ENCODE data around the gene LRMDA.

Gene LRMDA

GRCh38 chr10:76331742-76332141 is 900.3 kb downstream of the LRMDA start:
- Histone ChIP-seq H3K27ac (ENCODE audit: extremely low read depth, low read depth, low read length) (no peak overlapping the region), H3K4me1 (ENCODE audit: control insufficient read depth, insufficient read depth, low read length) (peaks cover 5% of the 10 kb centered on the region; the same call in 1 of the 2 replicates), H3K4me3 (ENCODE audit: low read depth, low read length) (no peak overlapping the region), H3K36me3 (ENCODE audit: control insufficient read depth in 2 of 2, insufficient read depth in 1 of 2, low read length in 2 of 2) (no peaks in the 10 kb centered on the region), H3K9me3 (ENCODE audit: control insufficient read depth, insufficient read depth, low read depth, low read length) (no peaks in the 10 kb centered on the region)
- ChIA-PET CTCF (no interaction called here), POLR2A (no interaction called here)
- TF ChIP-seq HOXA7 (CRISPR knock-in tag; IDR thresholded peaks at IDR 0.05; ENCODE audit: borderline replicate concordance) (no peak), ZNF544 (tag by site-specific recombination; IDR thresholded peaks at IDR 0.05) (no peak), ZBTB21 (tag by site-specific recombination; IDR thresholded peaks at IDR 0.05) (no peak), ZNF175 (tag by site-specific recombination; IDR thresholded peaks at IDR 0.05) (no peak), ZNF670 (tag by site-specific recombination; IDR thresholded peaks at IDR 0.05; ENCODE audit: low read depth) (no peak), ZNF311 (tag by site-specific recombination; IDR thresholded peaks at IDR 0.05; ENCODE audit: borderline replicate concordance) (no peak), ZNF548 (tag by site-specific recombination; IDR thresholded peaks at IDR 0.05) (no peak), ZNF473 (tag by site-specific recombination; IDR thresholded peaks at IDR 0.05) (no peak), ZBTB48 (tag by site-specific recombination; IDR thresholded peaks at IDR 0.05) (no peak), ZNF23 (tag by site-specific recombination; IDR thresholded peaks at IDR 0.05; ENCODE audit: borderline replicate concordance) (no peak), ZNF292 (tag by site-specific recombination; IDR thresholded peaks at IDR 0.05; ENCODE audit: borderline replicate concordance, low read depth) (no peak), ZNF677 (tag by site-specific recombination; IDR thresholded peaks at IDR 0.05) (no peak), SALL2 (tag by site-specific recombination; IDR thresholded peaks at IDR 0.05; ENCODE audit: borderline replicate concordance) (no peak), ZNF776 (tag by site-specific recombination; IDR thresholded peaks at IDR 0.05; ENCODE audit: borderline replicate concordance) (no peak), ZNF488 (tag by site-specific recombination; IDR thresholded peaks at IDR 0.05) (no peak), ZNF221 (tag by site-specific recombination; IDR thresholded peaks at IDR 0.05; ENCODE audit: borderline replicate concordance) (no peak), ZNF184 (tag by site-specific recombination; IDR thresholded peaks at IDR 0.05) (no peak)
- TF ChIP-seq, protein P1, sequence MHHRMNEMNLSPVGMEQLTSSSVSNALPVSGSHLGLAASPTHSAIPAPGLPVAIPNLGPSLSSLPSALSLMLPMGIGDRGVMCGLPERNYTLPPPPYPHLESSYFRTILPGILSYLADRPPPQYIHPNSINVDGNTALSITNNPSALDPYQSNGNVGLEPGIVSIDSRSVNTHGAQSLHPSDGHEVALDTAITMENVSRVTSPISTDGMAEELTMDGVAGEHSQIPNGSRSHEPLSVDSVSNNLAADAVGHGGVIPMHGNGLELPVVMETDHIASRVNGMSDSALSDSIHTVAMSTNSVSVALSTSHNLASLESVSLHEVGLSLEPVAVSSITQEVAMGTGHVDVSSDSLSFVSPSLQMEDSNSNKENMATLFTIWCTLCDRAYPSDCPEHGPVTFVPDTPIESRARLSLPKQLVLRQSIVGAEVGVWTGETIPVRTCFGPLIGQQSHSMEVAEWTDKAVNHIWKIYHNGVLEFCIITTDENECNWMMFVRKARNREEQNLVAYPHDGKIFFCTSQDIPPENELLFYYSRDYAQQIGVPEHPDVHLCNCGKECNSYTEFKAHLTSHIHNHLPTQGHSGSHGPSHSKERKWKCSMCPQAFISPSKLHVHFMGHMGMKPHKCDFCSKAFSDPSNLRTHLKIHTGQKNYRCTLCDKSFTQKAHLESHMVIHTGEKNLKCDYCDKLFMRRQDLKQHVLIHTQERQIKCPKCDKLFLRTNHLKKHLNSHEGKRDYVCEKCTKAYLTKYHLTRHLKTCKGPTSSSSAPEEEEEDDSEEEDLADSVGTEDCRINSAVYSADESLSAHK (tag by site-specific recombination; IDR thresholded peaks at IDR 0.05), result no peak
- TF ChIP-seq, protein P2, sequence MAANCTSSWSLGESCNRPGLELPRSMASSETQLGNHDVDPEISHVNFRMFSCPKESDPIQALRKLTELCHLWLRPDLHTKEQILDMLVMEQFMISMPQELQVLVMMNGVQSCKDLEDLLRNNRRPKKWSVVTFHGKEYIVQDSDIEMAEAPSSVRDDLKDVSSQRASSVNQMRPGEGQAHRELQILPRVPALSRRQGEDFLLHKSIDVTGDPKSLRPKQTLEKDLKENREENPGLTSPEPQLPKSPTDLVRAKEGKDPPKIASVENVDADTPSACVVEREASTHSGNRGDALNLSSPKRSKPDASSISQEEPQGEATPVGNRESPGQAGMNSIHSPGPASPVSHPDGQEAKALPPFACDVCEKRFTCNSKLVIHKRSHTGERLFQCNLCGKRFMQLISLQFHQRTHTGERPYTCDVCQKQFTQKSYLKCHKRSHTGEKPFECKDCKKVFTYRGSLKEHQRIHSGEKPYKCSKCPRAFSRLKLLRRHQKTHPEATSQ (tag by site-specific recombination; IDR thresholded peaks at IDR 0.05), result no peak

GRCh38 chr10:76333326-76333725 is 901.9 kb downstream of the LRMDA start:
- H3K36me3 ChIP-seq (ENCODE audit: control insufficient read depth in 2 of 2, insufficient read depth in 1 of 2, low read length in 2 of 2), result no peaks in the 10 kb centered on the region
- no peak overlapping the region for H3K27ac ChIP-seq (ENCODE audit: extremely low read depth, low read depth, low read length)
- no peak overlapping the region for H3K4me3 ChIP-seq (ENCODE audit: low read depth, low read length)
- POLR2A ChIA-PET, result no interaction called here
- CTCF ChIA-PET, result no interaction called here
- H3K9me3 ChIP-seq (ENCODE audit: control insufficient read depth, insufficient read depth, low read depth, low read length), result no peaks in the 10 kb centered on the region
- H3K4me1 ChIP-seq (ENCODE audit: control insufficient read depth, insufficient read depth, low read length), result peaks cover 5% of the 10 kb centered on the region; the same call in 1 of the 2 replicates
- no peak for TF ChIP-seq SCRT1 (tag by site-specific recombination; IDR thresholded peaks at IDR 0.05; ENCODE audit: borderline replicate concordance)
- TF ChIP-seq GLI4 (tag by site-specific recombination; IDR thresholded peaks at IDR 0.05), result no peak
- TF ChIP-seq ZBTB7A (tag by site-specific recombination; IDR thresholded peaks at IDR 0.05; ENCODE audit: low read depth), result no peak
- TF ChIP-seq ZNF777 (tag by site-specific recombination; IDR thresholded peaks at IDR 0.05; ENCODE audit: borderline replicate concordance), result no peak
- no peak for TF ChIP-seq ZSCAN23 (tag by site-specific recombination; IDR thresholded peaks at IDR 0.05)
- TF ChIP-seq ZSCAN30 (tag by site-specific recombination; IDR thresholded peaks at IDR 0.05), result no peak
- no peak for TF ChIP-seq ZNF354C (tag by site-specific recombination; IDR thresholded peaks at IDR 0.05; ENCODE audit: borderline replicate concordance, low read depth)
- TF ChIP-seq SP7 (tag by site-specific recombination; IDR thresholded peaks at IDR 0.05), result no peak
- no peak for TF ChIP-seq ZNF548 (tag by site-specific recombination; IDR thresholded peaks at IDR 0.05)
- no peak for TF ChIP-seq ZNF423 (tag by site-specific recombination; IDR thresholded peaks at IDR 0.05)
- no peak for TF ChIP-seq HOXC10 (CRISPR knock-in tag; IDR thresholded peaks at IDR 0.05)
